ENCODE data around the gene GRPEL1. TPM values are rescaled to one million over a fixed set of nuclear protein-coding genes. Genes with fewer than 3 reads are reported as not detected.

Gene GRPEL1
- total and polyA plus RNA-seq, 10 of the 15 experiments (the other 5 are each of a cell fraction or from before 2014, with no cell fraction given) = 30.8 to 119 (median 67.6) TPM

DNA sequence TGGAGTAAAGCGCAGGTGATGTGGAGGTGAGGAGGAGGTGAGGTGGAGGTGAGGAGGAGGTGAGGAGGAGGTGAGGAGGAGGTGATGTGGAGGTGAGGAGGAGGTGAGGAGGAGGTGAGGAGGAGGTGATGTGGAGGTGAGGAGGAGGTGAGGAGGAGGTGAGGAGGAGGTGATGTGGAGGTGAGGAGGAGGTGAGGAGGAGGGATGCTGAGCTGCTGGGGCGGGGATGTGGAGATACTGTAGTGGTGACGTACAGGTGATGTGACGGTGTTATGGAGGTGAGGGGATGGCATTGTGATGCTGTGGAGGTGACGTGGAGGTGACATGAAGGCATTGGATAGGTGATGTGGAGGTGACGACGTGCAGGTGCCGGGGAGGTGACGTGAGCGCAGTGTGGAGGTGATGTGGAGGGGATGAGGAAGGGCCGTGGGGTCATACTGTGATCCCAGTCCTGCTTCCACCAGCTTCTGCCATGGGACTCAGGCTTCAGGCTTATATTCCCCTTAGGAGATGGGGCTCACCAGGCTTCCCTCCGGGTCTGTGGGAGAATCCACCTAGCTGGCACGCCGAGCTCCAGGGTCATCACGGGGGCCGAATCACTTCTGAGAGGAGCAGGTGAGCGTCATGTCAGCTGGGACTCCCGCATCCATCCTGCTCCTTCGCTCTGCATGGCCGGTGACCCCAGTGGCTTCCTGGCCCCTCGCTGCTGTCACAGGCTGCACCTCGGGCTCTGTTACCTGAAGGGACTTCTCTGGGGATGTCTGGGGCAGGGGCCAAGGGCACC is 47.9 kb upstream of the GRPEL1 start (continued):
- no peak for TF ChIP-seq POU2F2 (IDR thresholded peaks at IDR 0.05; ENCODE audit: borderline replicate concordance, low read depth, low read length)

GRCh38 chr4:7112656-7113055 is 44.8 kb upstream of the GRPEL1 start:
- SMC1A ChIA-PET (ENCODE audit: uncharacterized antibody, unreplicated experiment) = no interaction called here
- no peak overlapping the region for H3K9ac ChIP-seq (ENCODE audit: control insufficient read depth, insufficient read depth, low read length)
- no peaks in the 10 kb centered on the region; the same call in 2 of the 3 replicates for H3K9me3 ChIP-seq (replicated peaks; ENCODE audit: control insufficient read depth, insufficient read depth, low read length)
- DNase-seq (ENCODE audit: low read depth, low spot score) = no peak
- no peaks in the 10 kb centered on the region for H3K4me1 ChIP-seq (ENCODE audit: control insufficient read depth, insufficient read depth, low read length)
- POLR2A ChIA-PET = no interaction called here
- no peaks in the 10 kb centered on the region for H3K36me3 ChIP-seq (ENCODE audit: control insufficient read depth in 2 of 2, insufficient read depth in 2 of 2, low read length in 1 of 2)
- no peaks in the 10 kb centered on the region for H3K79me2 ChIP-seq (ENCODE audit: control insufficient read depth, insufficient read depth, low read length)
- no peaks in the 10 kb centered on the region; a peak in 1 of 4 replicates for H3K27me3 ChIP-seq (replicated peaks in 1 of 2; ENCODE audit: control insufficient read depth in 2 of 2, insufficient read depth in 2 of 2, low read length in 1 of 2)
- no peak overlapping the region for H3K4me3 ChIP-seq
- ATAC-seq = no peak
- no peak overlapping the region for H3K4me2 ChIP-seq (ENCODE audit: control insufficient read depth, insufficient read depth)
- WGBS (ENCODE audit: insufficient coverage, insufficient replicate concordance, low lambda C conversion rate, missing lambda C conversion rate) = 57% methylated on average over 9 of the region's 9 CpGs
- FAIRE-seq = no peak
- CTCF ChIA-PET = interaction anchor here (1.0 kb wide), 1 partner anchor 10 kb away, joined by 3 read pairs; no protein-coding TSS in a partner anchor
- in situ Hi-C loops (cut with MboI) = no loop called here
- no TSS peak for BruUV-seq (replicated peaks)
- no peaks in the 10 kb centered on the region for H4K20me1 ChIP-seq (ENCODE audit: control insufficient read depth, insufficient read depth)
- H3K27ac ChIP-seq (ENCODE audit: control insufficient read depth, insufficient read depth) = no peak overlapping the region
- intact Hi-C loops (cut with micrococcal nuclease; ENCODE audit: unreplicated experiment) = no loop called here
- RAD21 ChIA-PET (ENCODE audit: unreplicated experiment) = interaction anchor here (0.7 kb wide), 1 partner anchor 27 kb away, joined by 3 read pairs; no protein-coding TSS in a partner anchor
- H2AFZ ChIP-seq (ENCODE audit: control insufficient read depth, low read depth, low read length) = no peak overlapping the region
- TF ChIP-seq JUND (IDR thresholded peaks at IDR 0.05; ENCODE audit: low read depth, low read length) (no peak), ZNF217 (IDR thresholded peaks at IDR 0.05) (no peak), TCF3 (IDR thresholded peaks at IDR 0.05; ENCODE audit: borderline replicate concordance, insufficient read depth, low read depth, low read length) (no peak), EED (IDR thresholded peaks at IDR 0.05; ENCODE audit: low read depth) (no peak), CHD4 (IDR thresholded peaks at IDR 0.05) (no peak), TARDBP (IDR thresholded peaks at IDR 0.05; ENCODE audit: borderline replicate concordance) (no peak), E4F1 (IDR thresholded peaks at IDR 0.05; ENCODE audit: borderline replicate concordance, partially characterized antibody) (no peak), CTCF (IDR thresholded peaks at IDR 0.05 in 2 of 3, conservative IDR thresholded peaks at IDR 0.05 in 1 of 3; ENCODE audit: control insufficient read depth in 2 of 3, extremely low read depth in 1 of 3, insufficient read depth in 1 of 3, low read depth in 3 of 3, low read length in 3 of 3) (no peak), SRF (IDR thresholded peaks at IDR 0.05; ENCODE audit: low read depth in 2 of 2, low read length in 2 of 2) (no peak)
- TF ChIP-seq, protein P1, sequence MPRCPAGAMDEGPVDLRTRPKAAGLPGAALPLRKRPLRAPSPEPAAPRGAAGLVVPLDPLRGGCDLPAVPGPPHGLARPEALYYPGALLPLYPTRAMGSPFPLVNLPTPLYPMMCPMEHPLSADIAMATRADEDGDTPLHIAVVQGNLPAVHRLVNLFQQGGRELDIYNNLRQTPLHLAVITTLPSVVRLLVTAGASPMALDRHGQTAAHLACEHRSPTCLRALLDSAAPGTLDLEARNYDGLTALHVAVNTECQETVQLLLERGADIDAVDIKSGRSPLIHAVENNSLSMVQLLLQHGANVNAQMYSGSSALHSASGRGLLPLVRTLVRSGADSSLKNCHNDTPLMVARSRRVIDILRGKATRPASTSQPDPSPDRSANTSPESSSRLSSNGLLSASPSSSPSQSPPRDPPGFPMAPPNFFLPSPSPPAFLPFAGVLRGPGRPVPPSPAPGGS (IDR thresholded peaks at IDR 0.05; ENCODE audit: borderline replicate concordance, insufficient read depth, low read depth, low read length, poor library complexity, severe bottlenecking) = no peak
- TF ChIP-seq, protein P2, sequence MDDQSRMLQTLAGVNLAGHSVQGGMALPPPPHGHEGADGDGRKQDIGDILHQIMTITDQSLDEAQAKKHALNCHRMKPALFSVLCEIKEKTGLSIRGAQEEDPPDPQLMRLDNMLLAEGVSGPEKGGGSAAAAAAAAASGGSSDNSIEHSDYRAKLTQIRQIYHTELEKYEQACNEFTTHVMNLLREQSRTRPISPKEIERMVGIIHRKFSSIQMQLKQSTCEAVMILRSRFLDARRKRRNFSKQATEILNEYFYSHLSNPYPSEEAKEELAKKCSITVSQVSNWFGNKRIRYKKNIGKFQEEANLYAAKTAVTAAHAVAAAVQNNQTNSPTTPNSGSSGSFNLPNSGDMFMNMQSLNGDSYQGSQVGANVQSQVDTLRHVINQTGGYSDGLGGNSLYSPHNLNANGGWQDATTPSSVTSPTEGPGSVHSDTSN (IDR thresholded peaks at IDR 0.05; ENCODE audit: insufficient replicate concordance, low read depth, low read length) = no peak
